Colonic mucosa (tissue), 4 donors: ENCODE measurements around the gene SLC45A1. TPM values are rescaled to one million over a fixed set of nuclear protein-coding genes. Genes with fewer than 3 reads are reported as not detected.
A peak's percentile ranks its signal among the peaks of the same experiment; 100 is the strongest.

Experiments used
- DNase-seq: peaks from one replicate; pipeline ENCODE4 v3.0.0-alpha.2; 2020
- H3K27ac ChIP-seq: fragments of 200-600 bp; one replicate; pipeline ENCODE4 v1.8.0; 2021
- H3K27me3 ChIP-seq: fragments of 200-600 bp; one replicate; pipeline ENCODE4 v1.8.0; 2021
- H3K36me3 ChIP-seq: fragments of 200-600 bp; one replicate; pipeline ENCODE4 v1.8.0; 2021
- H3K4me1 ChIP-seq: fragments of 200-600 bp; one replicate; pipeline ENCODE4 v1.8.0; 2021; ENCODE audit warnings: mild to moderate bottlenecking
- H3K4me3 ChIP-seq: fragments of 200-600 bp; one replicate; pipeline ENCODE4 v1.8.0; 2021
- H3K9ac ChIP-seq, 2 donors: one replicate each; pipeline ENCODE4 v1.7.0; 2013; ENCODE audit warnings: control low read depth in 2 of 2, low read depth in 2 of 2, low read length in 2 of 2
- H3K9me3 ChIP-seq: fragments of 200-600 bp; one replicate; pipeline ENCODE4 v1.8.0; 2021
- intact Hi-C: fragments of 100-400 bp; cut with DNase I; formaldehyde crosslinking; loops from one replicate; pipeline ENCODE4 v1.14.1; 2022
- total RNA-seq, 2 donors: library from RNA; stranded (reverse); fragmentation: NEBNext Ultra II Directional in 1 of 2; extraction: Animal tissue kit (Norgen Biotek cat#: 25700) in 1 of 2; gene quantifications; one replicate each; pipeline ENCODE4 v1.2.1, GENCODE V29; 2021
- TF ChIP-seq, protein P1 (sequence below): fragments of 200-600 bp; IDR thresholded peaks from one replicate; pipeline ENCODE4 v1.8.0; 2022; ENCODE audit warnings: antibody characterized with exemption, mild to moderate bottlenecking
- donor health status: healthy.
- donor health status: DM: no; HTN: no; CAD: no.
- donor health status: DM: no; HTN: no; CAD: no.

Gene SLC45A1
- total RNA-seq, 2 donors from 2014 or later = 0.27 to 0.42 TPM

DNA sequence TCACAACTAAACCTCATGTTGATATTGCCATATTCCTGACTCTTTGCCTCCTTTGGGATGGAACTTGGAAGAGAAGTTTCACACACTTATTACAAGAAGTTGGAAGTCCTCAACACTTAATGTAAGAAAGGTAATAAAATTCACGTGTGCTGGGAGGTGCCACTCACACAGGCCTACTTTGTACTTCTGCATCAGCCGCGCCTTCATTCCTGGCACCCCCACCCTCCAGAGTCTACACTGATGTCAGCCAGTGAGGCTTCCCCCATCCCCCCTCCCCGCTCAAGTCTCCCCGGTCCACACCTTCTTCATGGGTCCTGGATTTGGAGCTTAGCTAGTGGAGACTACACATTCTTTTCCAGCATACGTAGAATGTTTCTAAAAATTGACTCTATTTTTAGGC is 24.8 kb upstream of the SLC45A1 start:
- no peak overlapping the region for H3K9ac ChIP-seq
- no peaks in the 10 kb centered on the region for H3K9me3 ChIP-seq
- H3K36me3 ChIP-seq = no peaks in the 10 kb centered on the region
- no peak overlapping the region for H3K4me3 ChIP-seq
- H3K27me3 ChIP-seq = no peaks in the 10 kb centered on the region
- peak; percentile 63 for DNase-seq
- no peaks in the 10 kb centered on the region for H3K4me1 ChIP-seq
- H3K27ac ChIP-seq = no peak overlapping the region
- TF ChIP-seq, protein P1, sequence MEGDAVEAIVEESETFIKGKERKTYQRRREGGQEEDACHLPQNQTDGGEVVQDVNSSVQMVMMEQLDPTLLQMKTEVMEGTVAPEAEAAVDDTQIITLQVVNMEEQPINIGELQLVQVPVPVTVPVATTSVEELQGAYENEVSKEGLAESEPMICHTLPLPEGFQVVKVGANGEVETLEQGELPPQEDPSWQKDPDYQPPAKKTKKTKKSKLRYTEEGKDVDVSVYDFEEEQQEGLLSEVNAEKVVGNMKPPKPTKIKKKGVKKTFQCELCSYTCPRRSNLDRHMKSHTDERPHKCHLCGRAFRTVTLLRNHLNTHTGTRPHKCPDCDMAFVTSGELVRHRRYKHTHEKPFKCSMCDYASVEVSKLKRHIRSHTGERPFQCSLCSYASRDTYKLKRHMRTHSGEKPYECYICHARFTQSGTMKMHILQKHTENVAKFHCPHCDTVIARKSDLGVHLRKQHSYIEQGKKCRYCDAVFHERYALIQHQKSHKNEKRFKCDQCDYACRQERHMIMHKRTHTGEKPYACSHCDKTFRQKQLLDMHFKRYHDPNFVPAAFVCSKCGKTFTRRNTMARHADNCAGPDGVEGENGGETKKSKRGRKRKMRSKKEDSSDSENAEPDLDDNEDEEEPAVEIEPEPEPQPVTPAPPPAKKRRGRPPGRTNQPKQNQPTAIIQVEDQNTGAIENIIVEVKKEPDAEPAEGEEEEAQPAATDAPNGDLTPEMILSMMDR = no peak
- intact Hi-C loops = no loop called here

DNA sequence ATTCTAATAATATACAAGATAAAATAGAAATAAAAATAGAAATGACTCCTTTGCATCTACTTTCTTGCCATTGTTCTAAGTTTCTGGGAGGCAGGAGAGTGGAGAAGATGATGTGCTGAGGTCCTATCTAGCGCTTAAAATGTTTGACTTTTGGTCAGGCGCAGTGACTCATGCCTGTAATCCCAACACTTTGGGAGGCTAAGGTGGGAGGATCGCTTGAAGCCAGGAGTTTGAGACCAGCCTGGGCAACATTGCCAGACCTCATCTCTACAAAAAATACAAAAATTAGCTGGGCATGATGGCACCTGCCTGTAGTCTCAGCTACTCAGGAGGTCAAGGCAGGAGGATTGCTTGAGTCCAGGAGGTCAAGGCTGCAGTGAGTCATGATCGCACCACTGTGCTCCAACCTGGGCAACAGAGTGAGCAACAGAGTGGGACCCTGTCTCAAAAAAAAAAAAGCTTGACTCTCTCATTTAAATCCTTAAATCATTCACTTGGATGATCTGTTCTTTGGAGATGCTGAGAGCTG is 24.2 kb upstream of the SLC45A1 start:
- no peak for DNase-seq
- no peak overlapping the region for H3K4me3 ChIP-seq
- H3K36me3 ChIP-seq = no peaks in the 10 kb centered on the region
- no peak overlapping the region for H3K9ac ChIP-seq
- no peaks in the 10 kb centered on the region for H3K4me1 ChIP-seq
- no peaks in the 10 kb centered on the region for H3K27me3 ChIP-seq
- H3K9me3 ChIP-seq = no peaks in the 10 kb centered on the region
- no peak overlapping the region for H3K27ac ChIP-seq
- TF ChIP-seq, protein P1 = no peak
- intact Hi-C loops = no loop called here

DNA sequence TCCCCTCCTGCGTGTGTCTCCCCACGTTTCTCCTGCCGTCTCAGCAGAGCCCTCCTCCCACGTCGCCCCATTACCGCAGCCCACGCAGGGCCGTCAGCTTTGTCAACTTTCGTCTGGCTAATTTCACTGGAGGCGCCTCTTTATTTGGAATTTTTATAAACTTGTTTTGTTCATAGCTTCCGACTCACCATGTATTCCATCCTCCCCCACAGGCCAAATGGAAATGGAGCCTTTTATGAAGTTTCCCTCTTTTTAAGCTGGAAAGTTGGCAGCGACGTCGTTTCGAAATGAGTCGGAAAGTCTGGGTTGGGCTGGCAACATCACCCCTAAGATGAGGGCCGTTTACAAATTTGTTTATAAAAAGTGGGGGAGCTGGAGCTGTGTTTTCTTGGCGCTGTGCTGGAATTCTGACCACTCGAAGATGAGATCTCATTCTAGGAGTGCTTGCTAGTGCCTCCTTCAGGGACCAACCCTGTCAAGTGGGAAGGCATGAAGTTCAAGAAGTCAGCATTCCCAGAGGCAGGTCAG is 23.7 kb upstream of the SLC45A1 start:
- no peak overlapping the region for H3K4me3 ChIP-seq
- H3K9ac ChIP-seq = no peak overlapping the region
- H3K36me3 ChIP-seq = no peaks in the 10 kb centered on the region
- H3K27me3 ChIP-seq = no peaks in the 10 kb centered on the region
- no peak overlapping the region for H3K27ac ChIP-seq
- intact Hi-C loops = no loop called here
- DNase-seq = no peak
- no peaks in the 10 kb centered on the region for H3K4me1 ChIP-seq
- H3K9me3 ChIP-seq = no peaks in the 10 kb centered on the region
- TF ChIP-seq, protein P1 = no peak

DNA sequence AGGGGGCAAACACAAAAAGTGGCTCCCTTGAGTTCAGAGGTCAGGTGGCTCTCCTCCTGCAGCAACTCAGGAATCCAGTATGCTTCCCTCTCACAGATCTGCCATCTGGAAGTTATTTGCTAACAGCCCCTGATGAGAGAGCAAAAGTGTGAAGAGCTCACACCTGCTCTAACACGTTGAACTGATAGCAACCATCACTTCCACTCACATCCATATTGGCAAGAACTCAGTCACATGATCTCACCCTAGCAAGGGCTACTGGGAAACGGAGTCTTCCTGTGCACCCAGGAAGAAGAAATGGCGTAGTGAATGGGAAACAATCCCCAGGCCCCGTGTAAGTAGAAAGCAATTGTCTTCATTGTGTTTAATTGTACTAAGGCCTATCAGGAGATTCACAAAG is 20.7 kb upstream of the SLC45A1 start:
- no peaks in the 10 kb centered on the region for H3K27me3 ChIP-seq
- intact Hi-C loops = no loop called here
- TF ChIP-seq, protein P1 = no peak
- no peak overlapping the region for H3K4me3 ChIP-seq
- H3K4me1 ChIP-seq = no peaks in the 10 kb centered on the region
- no peaks in the 10 kb centered on the region for H3K9me3 ChIP-seq
- DNase-seq = no peak
- no peak overlapping the region for H3K9ac ChIP-seq
- no peaks in the 10 kb centered on the region for H3K36me3 ChIP-seq
- H3K27ac ChIP-seq = no peak overlapping the region

DNA sequence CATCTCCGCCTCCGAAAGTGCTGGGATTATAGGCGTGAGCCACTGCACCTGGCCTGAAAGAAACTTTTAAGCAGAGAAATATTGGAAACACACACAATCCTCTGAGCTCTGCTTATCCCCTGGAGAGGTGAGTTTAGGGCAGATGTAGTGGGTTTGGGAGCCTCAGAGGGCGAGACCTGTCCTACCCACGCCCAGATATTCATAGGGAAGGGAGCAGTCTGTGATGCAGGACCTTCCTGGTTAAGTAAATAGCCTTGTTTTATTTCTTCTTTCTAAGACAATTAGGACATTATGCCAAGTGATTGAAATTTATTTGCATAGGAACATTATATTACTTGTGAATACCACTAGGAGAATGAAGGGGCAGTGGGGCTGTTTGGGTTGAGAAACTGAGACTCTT is 18.0 kb upstream of the SLC45A1 start:
- H3K9ac ChIP-seq = no peak overlapping the region
- H3K36me3 ChIP-seq = no peaks in the 10 kb centered on the region
- H3K4me3 ChIP-seq = no peak overlapping the region
- H3K4me1 ChIP-seq = no peaks in the 10 kb centered on the region
- DNase-seq = no peak
- H3K9me3 ChIP-seq = no peaks in the 10 kb centered on the region
- intact Hi-C loops = no loop called here
- TF ChIP-seq, protein P1 = no peak
- H3K27me3 ChIP-seq = no peaks in the 10 kb centered on the region
- no peak overlapping the region for H3K27ac ChIP-seq
